H1 (cell line): ENCODE results near the gene FRMD4B. TPM values are rescaled to one million over a fixed set of nuclear protein-coding genes. Genes with fewer than 3 reads are reported as not detected.

Experiments used
- CTCF ChIA-PET: fragments of 300-600 bp; sonication (Branson Sonifier 250); formaldehyde crosslinking; loops from one replicate; lab custom pipeline; 2021; ENCODE audit not compliant: partially characterized antibody; lab: Charles Lee
- POLR2A ChIA-PET: fragments of 300-600 bp; sonication (Branson Sonifier 250); formaldehyde crosslinking; loops from one replicate; lab custom pipeline; 2021; ENCODE audit warnings: inconsistent platforms; ENCODE audit not compliant: partially characterized antibody; lab: Charles Lee
- DNase-seq, 2 experiments: peaks; one replicate each; pipeline versions ENCODE4 v3.0.0 to v3.0.0-alpha.2; 2010 to 2022; ENCODE audit warnings: low spot score in 2 of 2, low read depth in 1 of 2, mixed read lengths in 1 of 2
- FAIRE-seq: peaks from 2 replicates; lab custom pipeline; 2011; peaks lifted over from hg19 to GRCh38; lab: Jason Lieb, UNC
- H2AFZ ChIP-seq: 2 replicates; pipeline ENCODE4 v1.8.1; 2012; ENCODE audit warnings: low read length, inconsistent platforms
- H2AK5ac ChIP-seq: 2 replicates; pipeline ENCODE4 v1.6.1; 2013; ENCODE audit warnings: low read depth, low read length
- H2BK120ac ChIP-seq: replicated peaks from 2 replicates; pipeline ENCODE3; 2013; ENCODE audit warnings: low read depth, low read length, inconsistent platforms
- H2BK12ac ChIP-seq: 2 replicates; pipeline ENCODE4 v1.6.1; 2013; ENCODE audit warnings: low read depth, low read length
- H2BK15ac ChIP-seq: 2 replicates; pipeline ENCODE4 v1.6.1; 2013; ENCODE audit warnings: low read length
- H2BK20ac ChIP-seq: 2 replicates; pipeline ENCODE4 v1.6.1; 2013; ENCODE audit warnings: low read length
- H2BK5ac ChIP-seq: 2 replicates; pipeline ENCODE4 v1.6.1; 2013; ENCODE audit warnings: low read depth, low read length
- H3K14ac ChIP-seq: 2 replicates; pipeline ENCODE4 v1.6.1; 2013; ENCODE audit warnings: inconsistent platforms; ENCODE audit not compliant: insufficient read length
- H3K18ac ChIP-seq: 2 replicates; pipeline ENCODE4 v1.6.1; 2013; ENCODE audit warnings: low read length; ENCODE audit errors: extremely low read depth
- H3K23ac ChIP-seq: 2 replicates; pipeline ENCODE4 v1.6.1; 2013; ENCODE audit warnings: inconsistent platforms; ENCODE audit not compliant: insufficient read length
- H3K23me2 ChIP-seq: 2 replicates; pipeline ENCODE4 v1.6.1; 2013; ENCODE audit warnings: low read depth, low read length
- H3K27ac ChIP-seq: 2 replicates; pipeline ENCODE4 v1.6.1; 2011; ENCODE audit warnings: low read depth, low read length, inconsistent platforms
- H3K27me3 ChIP-seq, 4 experiments: replicated peaks in 1 of 4; 1 replicate in 1 of 4; 2 replicates in 3 of 4; pipeline versions ENCODE4 v1.6.1 to v1.8.1; 2011 to 2013; ENCODE audit warnings: low read length in 3 of 4, mild to moderate bottlenecking in 3 of 4, inconsistent platforms in 2 of 4, mixed read lengths in 2 of 4, moderate library complexity in 1 of 4; ENCODE audit not compliant: control insufficient read depth in 3 of 4, insufficient read depth in 3 of 4; ENCODE audit errors: extremely low read depth in 1 of 4
- H3K36me3 ChIP-seq, 4 experiments: 2 replicates each; pipeline versions ENCODE4 v1.6.1 to v1.8.1; 2011 to 2013; ENCODE audit warnings: mild to moderate bottlenecking in 4 of 4, low read length in 3 of 4, moderate library complexity in 2 of 4, control low read depth in 1 of 4, inconsistent platforms in 1 of 4; ENCODE audit not compliant: insufficient read depth in 4 of 4, control insufficient read depth in 2 of 4
- H3K4ac ChIP-seq: replicated peaks from 2 replicates; pipeline ENCODE3; 2013; ENCODE audit warnings: low read length, low read depth, mixed read lengths, inconsistent platforms; ENCODE audit not compliant: insufficient read length
- H3K4me1 ChIP-seq, 4 experiments: replicated peaks in 1 of 4; 1 replicate in 1 of 4; 2 replicates in 3 of 4; pipeline versions ENCODE4 v1.6.1 to v1.8.1; 2011 to 2013; ENCODE audit warnings: low read length in 3 of 4, inconsistent platforms in 2 of 4, mixed read lengths in 1 of 4; ENCODE audit not compliant: insufficient read depth in 4 of 4, control insufficient read depth in 3 of 4
- H3K4me2 ChIP-seq, 2 experiments: 2 replicates each; pipeline versions ENCODE4 v1.6.1 to v1.8.1; 2011 to 2013; ENCODE audit warnings: low read depth in 2 of 2, low read length in 2 of 2, control low read depth in 1 of 2, inconsistent platforms in 1 of 2, mild to moderate bottlenecking in 1 of 2; ENCODE audit not compliant: insufficient read depth in 1 of 2
- H3K4me3 ChIP-seq, 4 experiments: fragments of 200-600, 300-600 bp in 1 of 4; sonication (generic), shearing (Covaris generic), sonication (Bioruptor Twin) in 1 of 4; 2 replicates each; pipeline versions ENCODE4 v1.5.1 to v1.8.1; 2011 to 2016; ENCODE audit warnings: low read length in 4 of 4, low read depth in 3 of 4, control low read depth in 2 of 4, inconsistent platforms in 2 of 4, mild to moderate bottlenecking in 2 of 4, mixed read lengths in 1 of 4, moderate library complexity in 1 of 4; ENCODE audit not compliant: insufficient read depth in 2 of 4; ENCODE audit errors: extremely low read depth in 1 of 4
- H3K56ac ChIP-seq: replicated peaks from 2 replicates; pipeline ENCODE3; 2013; ENCODE audit warnings: low read depth, mild to moderate bottlenecking, mixed read lengths, low read length, inconsistent platforms; ENCODE audit not compliant: insufficient read length
- H3K79me1 ChIP-seq: 2 replicates; pipeline ENCODE4 v1.6.1; 2013; ENCODE audit warnings: low read depth, low read length, control low read depth
- H3K79me2 ChIP-seq, 2 experiments: 2 replicates each; pipeline versions ENCODE4 v1.6.1 to v1.8.1; 2012 to 2013; ENCODE audit warnings: low read length in 2 of 2, mild to moderate bottlenecking in 2 of 2, inconsistent platforms in 1 of 2; ENCODE audit not compliant: insufficient read depth in 2 of 2, control insufficient read depth in 1 of 2
- H3K9ac ChIP-seq, 4 experiments: replicated peaks in 1 of 4; 1 replicate in 1 of 4; 2 replicates in 3 of 4; pipeline versions ENCODE4 v1.6.1 to v1.8.1; 2011 to 2013; ENCODE audit warnings: low read depth in 3 of 4, low read length in 3 of 4, control low read depth in 2 of 4, mild to moderate bottlenecking in 2 of 4, moderate library complexity in 2 of 4, inconsistent platforms in 1 of 4; ENCODE audit errors: extremely low read depth in 1 of 4
- H3K9me3 ChIP-seq, 2 experiments: 2 replicates each; pipeline versions ENCODE4 v1.6.1 to v1.8.1; 2012 to 2013; ENCODE audit warnings: mild to moderate bottlenecking in 2 of 2, moderate library complexity in 2 of 2, control low read depth in 1 of 2, inconsistent platforms in 1 of 2, low read depth in 1 of 2, low read length in 1 of 2, mixed read lengths in 1 of 2; ENCODE audit not compliant: insufficient read depth in 2 of 2
- H4K20me1 ChIP-seq, 2 experiments: replicated peaks in 1 of 2; 2 replicates each; pipeline versions ENCODE3 to v1.8.1; 2011 to 2013; ENCODE audit warnings: inconsistent platforms in 2 of 2, low read length in 2 of 2, mild to moderate bottlenecking in 1 of 2; ENCODE audit not compliant: insufficient read depth in 2 of 2, control insufficient read depth in 1 of 2
- H4K5ac ChIP-seq: 2 replicates; pipeline ENCODE4 v1.6.1; 2013; ENCODE audit warnings: low read length, low read depth, mixed read lengths, inconsistent platforms; ENCODE audit not compliant: insufficient read length
- H4K8ac ChIP-seq: 2 replicates; pipeline ENCODE4 v1.8.0; 2013; ENCODE audit warnings: mild to moderate bottlenecking, moderate library complexity, low read length, inconsistent platforms; ENCODE audit not compliant: insufficient read depth; ENCODE audit errors: extremely low read depth
- H4K91ac ChIP-seq: replicated peaks from 2 replicates; pipeline ENCODE3; 2013; ENCODE audit warnings: low read length, mixed read lengths, inconsistent platforms; ENCODE audit not compliant: insufficient read length
- CBX8 ChIP-seq: fragments of 300-800, 300-1000 bp; sonication (generic); IDR thresholded peaks from 2 replicates; pipeline ENCODE4 v1.7.1; 2016; ENCODE audit warnings: low read depth, low read length, borderline replicate concordance
- CEBPB ChIP-seq: IDR thresholded peaks from 2 replicates; pipeline ENCODE4 v1.6.1; 2012; ENCODE audit warnings: low read depth, low read length
- CHD1 ChIP-seq: IDR thresholded peaks from 2 replicates; pipeline ENCODE4 v1.6.1; 2012; ENCODE audit warnings: low read depth, low read length, improper control_type of control experiment
- CREB1 ChIP-seq: IDR thresholded peaks from 2 replicates; pipeline ENCODE4 v1.6.1; 2012; ENCODE audit warnings: inconsistent platforms
- EZH2 ChIP-seq: fragments of 200-600 bp; sonication (generic); IDR thresholded peaks from 2 replicates; pipeline ENCODE4 v1.7.1; 2012; ENCODE audit warnings: low read depth, mild to moderate bottlenecking, moderate library complexity, low read length, inconsistent platforms; ENCODE audit not compliant: severe bottlenecking
- GTF2F1 ChIP-seq: IDR thresholded peaks from 2 replicates; pipeline ENCODE4 v1.6.1; 2012; ENCODE audit warnings: low read depth, low read length, improper control_type of control experiment, borderline replicate concordance
- MAFK ChIP-seq: IDR thresholded peaks from 2 replicates; pipeline ENCODE4 v1.6.1; 2012; ENCODE audit warnings: low read depth, mild to moderate bottlenecking, improper control_type of control experiment, low read length
- POLR2A ChIP-seq, 2 experiments: IDR thresholded peaks; 1 replicate in 1 of 2; 2 replicates in 1 of 2; pipeline ENCODE4 v1.6.1; 2011; ENCODE audit warnings: low read depth in 2 of 2, low read length in 2 of 2, mild to moderate bottlenecking in 2 of 2; ENCODE audit errors: control extremely low read depth in 1 of 2
- RBBP5 ChIP-seq: IDR thresholded peaks from 2 replicates; pipeline ENCODE4 v1.7.1; 2012; ENCODE audit warnings: low read depth, mild to moderate bottlenecking, inconsistent platforms, low read length, moderate library complexity, borderline replicate concordance
- SIRT6 ChIP-seq: IDR thresholded peaks from one replicate; pipeline ENCODE4 v1.7.1; 2012; ENCODE audit warnings: low read length, inconsistent platforms
- SP1 ChIP-seq: IDR thresholded peaks from 2 replicates; pipeline ENCODE4 v1.6.1; 2011; ENCODE audit warnings: low read depth, low read length
- ZNF274 ChIP-seq: IDR thresholded peaks from 2 replicates; pipeline ENCODE4 v1.7.0; 2012; ENCODE audit warnings: low read length, borderline replicate concordance; ENCODE audit errors: extremely low read depth
- WGBS, 2 experiments: shearing (Covaris generic) in 1 of 2; methylation state at CpG; one replicate each; pipeline versions ENCODE4 v1.1.6 to v1.1.7; 2013 to 2015; ENCODE audit warnings: low lambda C conversion rate in 2 of 2, mixed read lengths in 2 of 2, inconsistent platforms in 1 of 2, low coverage in 1 of 2, missing lambda C conversion rate in 1 of 2; ENCODE audit not compliant: insufficient replicate concordance in 2 of 2, insufficient coverage in 1 of 2, insufficient read length in 1 of 2; ENCODE audit errors: extremely low coverage in 1 of 2, missing lambda C conversion rate in 1 of 2; 5-methylcytosine and 5-hydroxymethylcytosine counted together
- polyA plus RNA-seq, 7 experiments: library from polyadenylated mRNA; depleted of rRNA in 3 of 7; stranded (reverse) in 5 of 7; unstranded in 2 of 7; fragments of >200 nt in 5 of 7; fragments of 200-250 nt in 2 of 7; gene quantifications; 1 replicate in 5 of 7; 2 replicates in 1 of 7; 4 replicates in 1 of 7; pipeline versions ENCODE4 v1.2.1 to v1.2.3, GENCODE V29; 2011 to 2013; ENCODE audit warnings: missing spikeins in 2 of 7, mixed read lengths in 2 of 7
- total RNA-seq: library from RNA; stranded (reverse); fragmentation: NEBNext Ultra II Directional; extraction: Animal tissue kit (Norgen Biotek cat#: 25700); gene quantifications from 2 replicates; pipeline ENCODE4 v1.2.1, GENCODE V29; 2021
- TF ChIP-seq, protein P1 (sequence below): IDR thresholded peaks from 2 replicates; pipeline ENCODE4 v1.6.1; 2012; ENCODE audit warnings: inconsistent platforms
- TF ChIP-seq, protein P2 (sequence below): IDR thresholded peaks from 2 replicates; pipeline ENCODE4 v1.6.1; 2012; ENCODE audit warnings: inconsistent platforms

The FRMD4B gene
- total and polyA plus RNA-seq, 2 of the 8 experiments (the other 6 are each of a cell fraction or from before 2014, with no cell fraction given), result 2.7 to 7.2 TPM

DNA sequence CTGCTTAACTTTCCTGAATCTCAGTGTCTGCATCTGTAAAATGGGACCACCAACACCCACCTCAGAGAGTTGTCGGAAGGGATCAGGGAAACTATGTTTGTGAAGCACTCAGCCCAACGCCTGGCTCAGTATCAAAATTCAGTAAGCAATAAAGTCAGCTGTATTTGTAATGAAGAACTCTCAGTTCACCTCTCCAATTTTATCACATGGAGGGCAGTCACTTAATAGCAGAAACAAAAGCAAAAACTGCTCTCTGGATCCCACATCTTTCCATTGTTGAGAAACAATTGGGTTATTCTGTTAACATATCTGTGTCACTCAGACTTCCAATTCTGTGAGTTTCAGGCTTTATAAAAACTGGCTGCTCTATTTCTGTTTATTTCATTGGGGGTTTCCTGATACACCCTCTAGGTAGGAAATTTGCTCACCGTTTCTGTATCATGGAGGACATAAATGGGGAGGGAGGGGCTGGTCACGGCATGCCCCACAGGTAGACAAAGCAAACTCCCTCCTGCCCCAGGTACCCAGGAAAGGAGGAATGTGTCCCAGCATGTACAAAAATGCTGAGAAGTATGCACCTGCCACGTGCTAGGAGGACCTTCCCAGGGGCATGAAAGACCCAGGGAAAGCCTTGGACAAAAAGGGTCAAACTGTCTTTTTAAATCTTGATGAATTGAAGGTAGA lies 182.1 kb downstream of the FRMD4B start:
- H3K4ac ChIP-seq, result no peak overlapping the region
- H3K14ac ChIP-seq, result no peak overlapping the region
- H3K9me3 ChIP-seq, result no peaks in the 10 kb centered on the region
- H3K23me2 ChIP-seq, result no peaks in the 10 kb centered on the region
- no peak overlapping the region for H2BK15ac ChIP-seq
- H2AFZ ChIP-seq, result no peak overlapping the region
- H3K27ac ChIP-seq, result no peak overlapping the region
- H3K4me2 ChIP-seq, result no peak overlapping the region
- no peak overlapping the region for H2BK120ac ChIP-seq
- no peaks in the 10 kb centered on the region for H3K79me2 ChIP-seq
- no peak overlapping the region for H2AK5ac ChIP-seq
- H2BK12ac ChIP-seq, result no peak overlapping the region
- 81% methylated on average over 5 of the region's 5 CpGs; no CpG with 5 or more reads in 1 of the 2 experiments for WGBS, 2 experiments
- H3K27me3 ChIP-seq, result no peaks in the 10 kb centered on the region
- no peak overlapping the region for H4K8ac ChIP-seq
- H3K36me3 ChIP-seq, result no peaks in the 10 kb centered on the region
- FAIRE-seq (no peak), DNase-seq (no peak)
- no peak overlapping the region for H3K18ac ChIP-seq
- no peak overlapping the region for H2BK20ac ChIP-seq
- no peak overlapping the region for H3K23ac ChIP-seq
- H4K91ac ChIP-seq, result no peak overlapping the region
- no peak overlapping the region for H3K9ac ChIP-seq
- no peak overlapping the region for H3K4me3 ChIP-seq
- ChIA-PET POLR2A (no interaction called here), CTCF (interaction anchor here (1.2 to 1.3 kb wide), 2 partner anchors 25 to 109 kb away, joined by 3 read pairs; no protein-coding TSS in a partner anchor)
- no peak overlapping the region for H3K56ac ChIP-seq
- no peaks in the 10 kb centered on the region for H3K79me1 ChIP-seq
- no peak overlapping the region for H2BK5ac ChIP-seq
- peaks cover 2 to 11% (median 6%) of the 10 kb centered on the region in 4 experiments; a peak in 3 of 7 replicates for H3K4me1 ChIP-seq
- H4K20me1 ChIP-seq, result no peaks in the 10 kb centered on the region
- H4K5ac ChIP-seq, result no peak overlapping the region
- TF ChIP-seq RBBP5 (no peak), CHD1 (no peak), POLR2A (IDR thresholded peaks at IDR 0.05; ENCODE audit: control extremely low read depth in 1 of 2, low read depth in 2 of 2, low read length in 2 of 2) (no peak), CEBPB (no peak), GTF2F1 (no peak), CBX8 (no peak), ZNF274 (no peak), SP1 (no peak), SIRT6 (no peak), MAFK (no peak), CREB1 (no peak), EZH2 (no peak)
- TF ChIP-seq, protein P1, sequence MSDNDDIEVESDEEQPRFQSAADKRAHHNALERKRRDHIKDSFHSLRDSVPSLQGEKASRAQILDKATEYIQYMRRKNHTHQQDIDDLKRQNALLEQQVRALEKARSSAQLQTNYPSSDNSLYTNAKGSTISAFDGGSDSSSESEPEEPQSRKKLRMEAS, result no peak
- TF ChIP-seq, protein P2, sequence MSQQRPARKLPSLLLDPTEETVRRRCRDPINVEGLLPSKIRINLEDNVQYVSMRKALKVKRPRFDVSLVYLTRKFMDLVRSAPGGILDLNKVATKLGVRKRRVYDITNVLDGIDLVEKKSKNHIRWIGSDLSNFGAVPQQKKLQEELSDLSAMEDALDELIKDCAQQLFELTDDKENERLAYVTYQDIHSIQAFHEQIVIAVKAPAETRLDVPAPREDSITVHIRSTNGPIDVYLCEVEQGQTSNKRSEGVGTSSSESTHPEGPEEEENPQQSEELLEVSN, result no peak
